Measurements from ENCODE around the gene WDPCP. TPM values are rescaled to one million over a fixed set of nuclear protein-coding genes. Genes with fewer than 3 reads are reported as not detected.

WDPCP gene
- total and polyA plus RNA-seq, 2 of the 13 experiments (the other 11 are each of a cell fraction or from before 2014, with no cell fraction given), result 2.9 to 5.2 TPM

GRCh38 chr2:63225964-63226686 is 362.2 kb downstream of the WDPCP start:
- Histone ChIP-seq H2AFZ (ENCODE audit: low read length) (no peak overlapping the region), H3K4me1 (ENCODE audit: insufficient read depth, low read length) (peaks cover 7% of the 10 kb centered on the region), H3K4me2 (ENCODE audit: low read depth, low read length) (no peak overlapping the region), H3K36me3 (replicated peaks in 1 of 2; ENCODE audit: control insufficient read depth in 1 of 2, insufficient read depth in 2 of 2, low read length in 2 of 2) (no peaks in the 10 kb centered on the region), H3K4me3 (replicated peaks in 1 of 3; ENCODE audit: insufficient read depth in 1 of 3, low read depth in 2 of 3, low read length in 3 of 3) (no peak overlapping the region), H3K27me3 (ENCODE audit: control insufficient read depth in 1 of 2, insufficient read depth in 2 of 2, low read length in 2 of 2) (no peaks in the 10 kb centered on the region), H4K20me1 (ENCODE audit: insufficient read depth, low read length) (no peaks in the 10 kb centered on the region), H3K9me3 (ENCODE audit: low read length) (no peaks in the 10 kb centered on the region), H3K9ac (ENCODE audit: insufficient read depth, low read depth, low read length) (no peak overlapping the region), H3K79me2 (ENCODE audit: insufficient read depth, low read length) (no peaks in the 10 kb centered on the region), H3K27ac (ENCODE audit: extremely low read length, insufficient read depth, low read length) (no peak overlapping the region)
- CTCF ChIA-PET (ENCODE audit: low intra/inter-chr PET ratio, low total read pairs), result no interaction called here
- FAIRE-seq (no peak), ATAC-seq (no peak), DNase-seq (ENCODE audit: low spot score) (no peak)
- 75% methylated on average over 1 of the region's 1 CpG for WGBS (ENCODE audit: low lambda C conversion rate)
- TF ChIP-seq ETV5 (CRISPR knock-in tag; IDR thresholded peaks at IDR 0.05; ENCODE audit: borderline replicate concordance) (no peak), MTA1 (CRISPR knock-in tag; IDR thresholded peaks at IDR 0.05; ENCODE audit: borderline replicate concordance) (no peak), TSC22D2 (CRISPR knock-in tag; IDR thresholded peaks at IDR 0.05; ENCODE audit: borderline replicate concordance) (no peak), KAT2B (IDR thresholded peaks at IDR 0.05; ENCODE audit: borderline replicate concordance, low read depth, low read length) (no peak)
- in situ Hi-C loops (cut with HindIII; ENCODE audit: extremely low pct_ligation_motif_present, low pct_unique_long_range_greater_than_20kb), result no loop called here
- BruUV-seq (replicated peaks), result no TSS peak
- intact Hi-C loops (cut with micrococcal nuclease; ENCODE audit: unreplicated experiment), result no loop called here
- POLR2A ChIA-PET, result no interaction called here

- H3K4me2 ChIP-seq (ENCODE audit: low read depth, low read length), result no peak overlapping the region
- no peak for DNase-seq (ENCODE audit: low spot score)
- in situ Hi-C loops (cut with HindIII; ENCODE audit: extremely low pct_ligation_motif_present, low pct_unique_long_range_greater_than_20kb), result no loop called here
- TF ChIP-seq DNMT3B (CRISPR knock-in tag; conservative IDR thresholded peaks at IDR 0.05) (no peak), ATF4 (CRISPR knock-in tag; IDR thresholded peaks at IDR 0.05) (no peak)
- TF ChIP-seq, protein P1, sequence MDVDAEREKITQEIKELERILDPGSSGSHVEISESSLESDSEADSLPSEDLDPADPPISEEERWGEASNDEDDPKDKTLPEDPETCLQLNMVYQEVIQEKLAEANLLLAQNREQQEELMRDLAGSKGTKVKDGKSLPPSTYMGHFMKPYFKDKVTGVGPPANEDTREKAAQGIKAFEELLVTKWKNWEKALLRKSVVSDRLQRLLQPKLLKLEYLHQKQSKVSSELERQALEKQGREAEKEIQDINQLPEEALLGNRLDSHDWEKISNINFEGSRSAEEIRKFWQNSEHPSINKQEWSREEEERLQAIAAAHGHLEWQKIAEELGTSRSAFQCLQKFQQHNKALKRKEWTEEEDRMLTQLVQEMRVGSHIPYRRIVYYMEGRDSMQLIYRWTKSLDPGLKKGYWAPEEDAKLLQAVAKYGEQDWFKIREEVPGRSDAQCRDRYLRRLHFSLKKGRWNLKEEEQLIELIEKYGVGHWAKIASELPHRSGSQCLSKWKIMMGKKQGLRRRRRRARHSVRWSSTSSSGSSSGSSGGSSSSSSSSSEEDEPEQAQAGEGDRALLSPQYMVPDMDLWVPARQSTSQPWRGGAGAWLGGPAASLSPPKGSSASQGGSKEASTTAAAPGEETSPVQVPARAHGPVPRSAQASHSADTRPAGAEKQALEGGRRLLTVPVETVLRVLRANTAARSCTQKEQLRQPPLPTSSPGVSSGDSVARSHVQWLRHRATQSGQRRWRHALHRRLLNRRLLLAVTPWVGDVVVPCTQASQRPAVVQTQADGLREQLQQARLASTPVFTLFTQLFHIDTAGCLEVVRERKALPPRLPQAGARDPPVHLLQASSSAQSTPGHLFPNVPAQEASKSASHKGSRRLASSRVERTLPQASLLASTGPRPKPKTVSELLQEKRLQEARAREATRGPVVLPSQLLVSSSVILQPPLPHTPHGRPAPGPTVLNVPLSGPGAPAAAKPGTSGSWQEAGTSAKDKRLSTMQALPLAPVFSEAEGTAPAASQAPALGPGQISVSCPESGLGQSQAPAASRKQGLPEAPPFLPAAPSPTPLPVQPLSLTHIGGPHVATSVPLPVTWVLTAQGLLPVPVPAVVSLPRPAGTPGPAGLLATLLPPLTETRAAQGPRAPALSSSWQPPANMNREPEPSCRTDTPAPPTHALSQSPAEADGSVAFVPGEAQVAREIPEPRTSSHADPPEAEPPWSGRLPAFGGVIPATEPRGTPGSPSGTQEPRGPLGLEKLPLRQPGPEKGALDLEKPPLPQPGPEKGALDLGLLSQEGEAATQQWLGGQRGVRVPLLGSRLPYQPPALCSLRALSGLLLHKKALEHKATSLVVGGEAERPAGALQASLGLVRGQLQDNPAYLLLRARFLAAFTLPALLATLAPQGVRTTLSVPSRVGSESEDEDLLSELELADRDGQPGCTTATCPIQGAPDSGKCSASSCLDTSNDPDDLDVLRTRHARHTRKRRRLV (CRISPR knock-in tag; IDR thresholded peaks at IDR 0.05), result 0 out of 2 replicates have a peak, but pooled peaks have one; percentile 38
- TF ChIP-seq, protein P2, sequence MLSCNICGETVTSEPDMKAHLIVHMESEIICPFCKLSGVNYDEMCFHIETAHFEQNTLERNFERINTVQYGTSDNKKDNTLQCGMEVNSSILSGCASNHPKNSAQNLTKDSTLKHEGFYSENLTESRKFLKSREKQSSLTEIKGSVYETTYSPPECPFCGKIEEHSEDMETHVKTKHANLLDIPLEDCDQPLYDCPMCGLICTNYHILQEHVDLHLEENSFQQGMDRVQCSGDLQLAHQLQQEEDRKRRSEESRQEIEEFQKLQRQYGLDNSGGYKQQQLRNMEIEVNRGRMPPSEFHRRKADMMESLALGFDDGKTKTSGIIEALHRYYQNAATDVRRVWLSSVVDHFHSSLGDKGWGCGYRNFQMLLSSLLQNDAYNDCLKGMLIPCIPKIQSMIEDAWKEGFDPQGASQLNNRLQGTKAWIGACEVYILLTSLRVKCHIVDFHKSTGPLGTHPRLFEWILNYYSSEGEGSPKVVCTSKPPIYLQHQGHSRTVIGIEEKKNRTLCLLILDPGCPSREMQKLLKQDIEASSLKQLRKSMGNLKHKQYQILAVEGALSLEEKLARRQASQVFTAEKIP (CRISPR knock-in tag; IDR thresholded peaks at IDR 0.05; ENCODE audit: borderline replicate concordance), result no peak
Observed at GRCh38 chr2:63218800-63219526, 369.3 kb downstream of the WDPCP start.

More at GRCh38 chr2:63218800-63219526, 369.3 kb downstream of the WDPCP start:
- Histone ChIP-seq H3K79me2 (ENCODE audit: insufficient read depth, low read length) (no peaks in the 10 kb centered on the region), H3K27me3 (ENCODE audit: control insufficient read depth in 1 of 2, insufficient read depth in 2 of 2, low read length in 2 of 2) (no peaks in the 10 kb centered on the region), H3K36me3 (replicated peaks in 1 of 2; ENCODE audit: control insufficient read depth in 1 of 2, insufficient read depth in 2 of 2, low read length in 2 of 2) (no peaks in the 10 kb centered on the region), H3K4me1 (ENCODE audit: insufficient read depth, low read length) (peaks cover 7% of the 10 kb centered on the region), H3K9me3 (ENCODE audit: low read length) (no peaks in the 10 kb centered on the region), H3K4me3 (replicated peaks in 1 of 3; ENCODE audit: insufficient read depth in 1 of 3, low read depth in 2 of 3, low read length in 3 of 3) (no peak overlapping the region), H3K27ac (ENCODE audit: extremely low read length, insufficient read depth, low read length) (no peak overlapping the region), H4K20me1 (ENCODE audit: insufficient read depth, low read length) (no peaks in the 10 kb centered on the region), H2AFZ (ENCODE audit: low read length) (no peak overlapping the region), H3K9ac (ENCODE audit: insufficient read depth, low read depth, low read length) (no peak overlapping the region)
- ATAC-seq (no peak), FAIRE-seq (no peak)
- BruUV-seq (replicated peaks), result no TSS peak
- intact Hi-C loops (cut with micrococcal nuclease; ENCODE audit: unreplicated experiment), result no loop called here
- ChIA-PET CTCF (ENCODE audit: low intra/inter-chr PET ratio, low total read pairs) (no interaction called here), POLR2A (no interaction called here)
- WGBS (ENCODE audit: low lambda C conversion rate), result 74% methylated on average over 4 of the region's 4 CpGs

Measured in HepG2 (cell line).